Progenitor cell of endocrine pancreas (in vitro differentiated cells): ENCODE results near the gene MOB2. TPM values are rescaled to one million over a fixed set of nuclear protein-coding genes. Genes with fewer than 3 reads are reported as not detected.

Source experiments
- DNase-seq: peaks from one replicate; pipeline ENCODE4 v3.0.0; 2021; ENCODE audit warnings: low spot score; ENCODE audit not compliant: unreplicated experiment
- H3K27ac Mint-ChIP-seq: 2 replicates; pipeline ENCODE4 v1.8.0; 2021; ENCODE audit warnings: mild to moderate bottlenecking, moderate library complexity, mixed read lengths
- H3K27me3 Mint-ChIP-seq: 2 replicates; pipeline ENCODE4 v1.8.0; 2021; ENCODE audit warnings: mixed read lengths
- H3K36me3 Mint-ChIP-seq: 2 replicates; pipeline ENCODE4 v1.8.0; 2022; ENCODE audit warnings: mixed read lengths; ENCODE audit not compliant: insufficient read depth
- H3K4me1 Mint-ChIP-seq: 2 replicates; pipeline ENCODE4 v1.8.0; 2021; ENCODE audit warnings: low read depth, mixed read lengths
- H3K4me3 Mint-ChIP-seq: 2 replicates; pipeline ENCODE4 v1.8.0; 2021; ENCODE audit warnings: low read depth, mild to moderate bottlenecking, moderate library complexity, mixed read lengths
- H3K9me3 Mint-ChIP-seq: 2 replicates; pipeline ENCODE4 v1.8.0; 2021; ENCODE audit warnings: low read depth, mixed read lengths
- CTCF ChIP-seq: fragments of 200-600 bp; sonication (generic); IDR thresholded peaks from one replicate; pipeline ENCODE4 v1.5.0; 2021; ENCODE audit warnings: antibody characterized with exemption, mild to moderate bottlenecking; ENCODE audit not compliant: unreplicated experiment
- total RNA-seq: library from RNA; stranded (reverse); gene quantifications from 2 replicates; pipeline ENCODE4 v1.2.1, GENCODE V29; 2021

MOB2 gene
- total RNA-seq, 1 donor from 2014 or later, result 33.3 TPM

- Mint-ChIP-seq H3K36me3 (peaks cover 1% of the 10 kb centered on the region), H3K9me3 (no peaks in the 10 kb centered on the region), H3K27ac (no peak overlapping the region), H3K27me3 (no peaks in the 10 kb centered on the region), H3K4me1 (no peaks in the 10 kb centered on the region), H3K4me3 (no peak overlapping the region)
- no peak for DNase-seq
- TF ChIP-seq CTCF, result no peak
These were observed 35.4 kb downstream of the MOB2 start for GRCh38 chr11:1450949-1451710.

GRCh38 chr11:1450344-1450875 lies 36.2 kb downstream of the MOB2 start:
- no peak overlapping the region for H3K27ac Mint-ChIP-seq
- no peak for TF ChIP-seq CTCF
- peaks cover 1% of the 10 kb centered on the region for H3K36me3 Mint-ChIP-seq
- no peaks in the 10 kb centered on the region for H3K27me3 Mint-ChIP-seq
- no peaks in the 10 kb centered on the region for H3K9me3 Mint-ChIP-seq
- no peak for DNase-seq
- H3K4me3 Mint-ChIP-seq, result no peak overlapping the region
- H3K4me1 Mint-ChIP-seq, result no peaks in the 10 kb centered on the region

GRCh38 chr11:1449490-1450243 lies 36.9 kb downstream of the MOB2 start:
- DNase-seq, result no peak
- peaks cover 1% of the 10 kb centered on the region for H3K36me3 Mint-ChIP-seq
- no peaks in the 10 kb centered on the region for H3K27me3 Mint-ChIP-seq
- H3K4me3 Mint-ChIP-seq, result no peak overlapping the region
- H3K27ac Mint-ChIP-seq, result peak overlapping the region; percentile 41
- no peaks in the 10 kb centered on the region for H3K9me3 Mint-ChIP-seq
- no peaks in the 10 kb centered on the region for H3K4me1 Mint-ChIP-seq
- no peak for TF ChIP-seq CTCF

- H3K4me3 Mint-ChIP-seq, result no peak overlapping the region
- no peaks in the 10 kb centered on the region for H3K9me3 Mint-ChIP-seq
- H3K36me3 Mint-ChIP-seq, result peaks cover 1% of the 10 kb centered on the region
- H3K4me1 Mint-ChIP-seq, result no peaks in the 10 kb centered on the region
- no peaks in the 10 kb centered on the region for H3K27me3 Mint-ChIP-seq
- no peak for DNase-seq
- H3K27ac Mint-ChIP-seq, result no peak overlapping the region
- TF ChIP-seq CTCF, result no peak
These were observed 37.7 kb downstream of the MOB2 start for GRCh38 chr11:1448882-1449281.
